Activated naive CD4-positive, alpha-beta T cell treated with anti-CD3 and anti-CD28 coated beads, Interleukin-2, amount 50 U/mL, for 24 hours (primary cell): ENCODE measurements around the gene AREG.
"Not testable (repeated sequence)": the region's sequence is repeated elsewhere in the genome, so short reads cannot be mapped to it uniquely, and the experiment has no call there.

Experiments
- H3K27ac Mint-ChIP-seq: one replicate; pipeline ENCODE4 v1.8.0; 2021; ENCODE audit warnings: mild to moderate bottlenecking, mixed read lengths
- H3K27me3 Mint-ChIP-seq: one replicate; pipeline ENCODE4 v1.8.0; 2021; ENCODE audit warnings: mixed read lengths
- H3K36me3 Mint-ChIP-seq: one replicate; pipeline ENCODE4 v1.8.0; 2021; ENCODE audit warnings: mixed read lengths
- H3K4me1 Mint-ChIP-seq: one replicate; pipeline ENCODE4 v1.8.0; 2021; ENCODE audit warnings: mixed read lengths
- H3K4me3 Mint-ChIP-seq: one replicate; pipeline ENCODE4 v1.8.0; 2021; ENCODE audit warnings: mild to moderate bottlenecking, mixed read lengths
- H3K9me3 Mint-ChIP-seq: one replicate; pipeline ENCODE4 v1.8.0; 2021; ENCODE audit warnings: mixed read lengths

AREG gene

GRCh38 chr4:74444891-74445642 lies at the start of gene AREG:
TSS of gene AREG (plus strand) at chr4:74445136. CDS start at chr4:74445346, 210 bp downstream.
- Mint-ChIP-seq H3K4me3 (peak within 1 kb of the TSS; percentile 96), H3K36me3 (peaks cover 6% of the 10 kb centered on the region), H3K27me3 (no peaks in the 10 kb centered on the region)

GRCh38 chr4:74395633-74396032 lies 49.3 kb upstream of the AREG start:
- no peaks in the 10 kb centered on the region for H3K9me3 Mint-ChIP-seq
- H3K4me3 Mint-ChIP-seq = no peak overlapping the region
- H3K36me3 Mint-ChIP-seq = no peaks in the 10 kb centered on the region
- H3K27me3 Mint-ChIP-seq = no peaks in the 10 kb centered on the region
- H3K4me1 Mint-ChIP-seq = peaks cover 14% of the 10 kb centered on the region
- no peak overlapping the region for H3K27ac Mint-ChIP-seq

More at GRCh38 chr4:74444891-74445642, at the start of gene AREG:
- peaks cover 13% of the 10 kb centered on the region for H3K4me1 Mint-ChIP-seq
- H3K27ac Mint-ChIP-seq = peak within 1 kb of the TSS; percentile 86
- H3K9me3 Mint-ChIP-seq = no peaks in the 10 kb centered on the region

DNA sequence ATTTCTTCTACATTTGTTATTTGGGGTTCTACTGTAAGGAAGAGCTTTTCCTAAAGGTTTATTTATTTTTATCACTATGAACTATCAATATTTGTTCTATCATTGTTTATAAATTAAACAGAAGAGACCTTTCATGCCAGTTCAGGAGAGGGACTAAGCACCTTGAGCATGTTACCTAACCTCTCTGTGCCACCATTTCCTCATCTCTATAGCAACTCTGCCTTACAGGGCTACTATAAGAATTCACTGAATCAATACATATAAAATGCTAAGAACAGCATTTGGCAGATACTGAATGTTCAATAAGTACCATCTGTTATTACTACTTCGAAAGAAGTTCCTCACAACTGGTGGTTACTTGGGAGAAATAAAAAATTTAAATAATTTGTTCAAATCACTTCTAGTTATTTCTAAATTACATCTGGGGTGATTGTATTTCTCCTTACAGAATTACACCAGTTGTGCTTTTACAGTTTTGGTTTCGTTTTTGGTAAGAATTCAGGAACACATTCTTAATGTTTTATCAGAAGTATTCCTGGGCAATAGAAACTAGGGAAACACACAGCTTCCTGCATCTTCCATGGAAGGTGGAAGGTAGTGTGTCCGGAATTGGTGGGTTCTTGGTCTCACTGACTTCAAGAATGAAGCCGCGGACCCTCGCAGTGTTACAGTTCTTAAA lies 47.0 kb upstream of the AREG start:
- Mint-ChIP-seq H3K27ac (peak overlapping the region; percentile 99), H3K36me3 (no peaks in the 10 kb centered on the region), H3K4me3 (peak overlapping the region; percentile 98), H3K27me3 (no peaks in the 10 kb centered on the region), H3K4me1 (peaks cover 14% of the 10 kb centered on the region), H3K9me3 (no peaks in the 10 kb centered on the region)

GRCh38 chr4:74398894-74399589 lies 45.9 kb upstream of the AREG start:
- H3K27me3 Mint-ChIP-seq, H3K27ac Mint-ChIP-seq, H3K9me3 Mint-ChIP-seq, H3K36me3 Mint-ChIP-seq: not testable (repeated sequence)
- Mint-ChIP-seq H3K4me3 (peak overlapping the region; percentile 98), H3K4me1 (peaks cover 14% of the 10 kb centered on the region)

- no peaks in the 10 kb centered on the region for H3K27me3 Mint-ChIP-seq
- peaks cover 14% of the 10 kb centered on the region for H3K4me1 Mint-ChIP-seq
- no peaks in the 10 kb centered on the region for H3K9me3 Mint-ChIP-seq
- H3K36me3 Mint-ChIP-seq = no peaks in the 10 kb centered on the region
- no peak overlapping the region for H3K4me3 Mint-ChIP-seq
- H3K27ac Mint-ChIP-seq = no peak overlapping the region
These were observed 44.5 kb upstream of the AREG start for GRCh38 chr4:74400395-74400794.

DNA sequence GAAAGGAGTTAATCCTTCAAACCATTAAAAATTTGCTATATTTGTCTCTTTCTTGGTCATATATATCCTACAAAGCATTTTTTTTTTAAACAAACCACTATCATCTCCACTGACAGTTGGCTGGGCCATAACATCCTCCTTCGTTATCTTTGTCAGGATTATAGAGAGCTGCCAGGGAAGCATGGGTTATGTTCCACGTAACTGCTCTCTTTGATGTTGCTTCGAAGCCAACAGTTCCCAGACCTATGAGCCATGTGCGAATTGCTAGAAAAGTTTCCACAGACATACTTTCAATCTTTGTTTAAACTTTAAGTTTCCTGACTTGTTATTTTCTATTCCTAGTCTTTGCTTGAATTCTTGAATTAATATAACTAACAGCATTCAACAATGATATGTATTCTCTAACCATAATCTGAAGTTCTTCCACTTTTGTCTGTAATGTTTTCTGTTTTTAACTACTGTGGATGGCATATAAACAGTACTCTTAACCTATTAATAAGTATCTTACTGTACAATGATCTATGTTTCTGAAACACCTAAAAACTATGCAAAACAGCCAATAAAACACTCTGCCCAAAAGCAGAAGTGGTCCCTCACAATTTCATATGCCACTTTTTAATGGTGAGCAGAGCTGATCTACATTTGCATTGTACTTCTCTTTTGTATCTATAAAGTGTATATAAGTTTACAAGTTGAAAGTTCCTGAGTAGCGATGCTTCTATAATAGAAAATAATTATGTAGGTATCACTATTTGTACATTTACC lies 42.1 kb upstream of the AREG start:
- H3K27me3 Mint-ChIP-seq = no peaks in the 10 kb centered on the region
- no peaks in the 10 kb centered on the region for H3K36me3 Mint-ChIP-seq
- H3K27ac Mint-ChIP-seq = no peak overlapping the region
- no peak overlapping the region for H3K4me3 Mint-ChIP-seq
- H3K4me1 Mint-ChIP-seq = peaks cover 7% of the 10 kb centered on the region
- H3K9me3 Mint-ChIP-seq = no peaks in the 10 kb centered on the region

GRCh38 chr4:74407891-74408290 lies 37.0 kb upstream of the AREG start:
- H3K9me3 Mint-ChIP-seq = no peaks in the 10 kb centered on the region
- H3K4me1 Mint-ChIP-seq = no peaks in the 10 kb centered on the region
- H3K4me3 Mint-ChIP-seq = no peak overlapping the region
- no peaks in the 10 kb centered on the region for H3K36me3 Mint-ChIP-seq
- no peaks in the 10 kb centered on the region for H3K27me3 Mint-ChIP-seq
- no peak overlapping the region for H3K27ac Mint-ChIP-seq

DNA sequence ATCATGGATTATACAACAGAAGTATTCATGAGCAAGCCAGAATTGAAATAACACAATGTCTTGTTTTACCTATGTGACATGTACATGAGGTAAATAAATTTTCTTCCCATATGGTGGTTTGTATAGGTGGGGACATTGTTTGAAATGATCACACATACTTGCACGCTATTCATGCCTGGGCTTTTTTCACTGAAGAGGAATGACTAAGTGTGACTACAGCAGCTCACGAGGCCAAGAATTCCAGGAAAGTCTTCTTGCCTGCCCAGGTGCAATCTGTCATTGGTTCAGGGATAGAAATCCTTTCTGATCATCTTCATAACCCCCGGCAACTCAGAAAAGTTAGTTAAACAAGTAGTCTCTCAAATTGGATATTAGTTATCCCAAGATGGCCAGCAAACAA lies 36.3 kb upstream of the AREG start:
- H3K36me3 Mint-ChIP-seq = no peaks in the 10 kb centered on the region
- H3K27ac Mint-ChIP-seq = no peak overlapping the region
- H3K4me3 Mint-ChIP-seq = no peak overlapping the region
- no peaks in the 10 kb centered on the region for H3K9me3 Mint-ChIP-seq
- H3K4me1 Mint-ChIP-seq = no peaks in the 10 kb centered on the region
- no peaks in the 10 kb centered on the region for H3K27me3 Mint-ChIP-seq

- H3K9me3 Mint-ChIP-seq = no peaks in the 10 kb centered on the region
- H3K27me3 Mint-ChIP-seq = no peaks in the 10 kb centered on the region
- H3K27ac Mint-ChIP-seq = no peak overlapping the region
- no peaks in the 10 kb centered on the region for H3K36me3 Mint-ChIP-seq
- H3K4me3 Mint-ChIP-seq = no peak overlapping the region
- H3K4me1 Mint-ChIP-seq = no peaks in the 10 kb centered on the region
These were observed 34.7 kb upstream of the AREG start for GRCh38 chr4:74410272-74410671.

DNA sequence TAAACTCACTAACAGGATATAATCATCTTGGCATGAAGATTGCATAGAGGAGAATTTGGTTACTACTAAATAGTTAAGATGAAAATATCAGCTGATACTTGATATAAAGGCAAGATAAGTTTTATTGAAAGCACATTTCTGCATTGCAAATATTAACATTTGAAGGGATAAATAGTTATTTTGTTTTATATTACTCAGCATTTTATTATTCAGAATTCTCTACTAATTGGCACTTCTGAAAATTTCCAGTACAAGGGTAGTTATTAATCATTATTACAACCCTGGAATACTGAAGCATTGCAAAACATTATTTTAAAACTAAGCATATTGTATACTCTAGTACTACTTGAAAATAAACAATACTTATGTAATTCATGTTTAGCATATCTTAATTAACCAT lies 32.7 kb upstream of the AREG start:
- no peaks in the 10 kb centered on the region for H3K36me3 Mint-ChIP-seq
- H3K27ac Mint-ChIP-seq = no peak overlapping the region
- no peaks in the 10 kb centered on the region for H3K4me1 Mint-ChIP-seq
- H3K9me3 Mint-ChIP-seq = no peaks in the 10 kb centered on the region
- no peak overlapping the region for H3K4me3 Mint-ChIP-seq
- H3K27me3 Mint-ChIP-seq = no peaks in the 10 kb centered on the region

DNA sequence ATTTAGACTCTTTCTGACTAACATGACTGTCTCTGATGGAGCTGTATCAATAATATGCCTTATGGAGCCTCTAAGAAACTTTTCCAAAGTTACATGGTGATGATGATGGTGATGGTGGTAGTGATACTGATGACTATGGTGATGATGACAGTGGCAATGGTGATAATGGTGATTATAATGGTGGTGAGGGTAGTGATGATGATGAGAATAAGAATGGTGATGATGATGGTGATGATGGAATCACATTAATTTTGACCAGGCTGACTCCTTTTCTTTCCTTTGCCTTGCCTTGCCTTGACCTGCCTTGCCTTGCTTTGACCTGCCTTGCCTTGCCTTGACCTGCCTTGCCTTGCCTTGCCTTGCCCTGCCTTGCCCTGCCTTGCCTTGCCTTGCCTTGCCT lies 31.7 kb upstream of the AREG start:
- Mint-ChIP-seq H3K36me3 (no peaks in the 10 kb centered on the region), H3K4me1 (no peaks in the 10 kb centered on the region), H3K27ac (no peak overlapping the region), H3K4me3 (no peak overlapping the region), H3K9me3 (no peaks in the 10 kb centered on the region), H3K27me3 (no peaks in the 10 kb centered on the region)

DNA sequence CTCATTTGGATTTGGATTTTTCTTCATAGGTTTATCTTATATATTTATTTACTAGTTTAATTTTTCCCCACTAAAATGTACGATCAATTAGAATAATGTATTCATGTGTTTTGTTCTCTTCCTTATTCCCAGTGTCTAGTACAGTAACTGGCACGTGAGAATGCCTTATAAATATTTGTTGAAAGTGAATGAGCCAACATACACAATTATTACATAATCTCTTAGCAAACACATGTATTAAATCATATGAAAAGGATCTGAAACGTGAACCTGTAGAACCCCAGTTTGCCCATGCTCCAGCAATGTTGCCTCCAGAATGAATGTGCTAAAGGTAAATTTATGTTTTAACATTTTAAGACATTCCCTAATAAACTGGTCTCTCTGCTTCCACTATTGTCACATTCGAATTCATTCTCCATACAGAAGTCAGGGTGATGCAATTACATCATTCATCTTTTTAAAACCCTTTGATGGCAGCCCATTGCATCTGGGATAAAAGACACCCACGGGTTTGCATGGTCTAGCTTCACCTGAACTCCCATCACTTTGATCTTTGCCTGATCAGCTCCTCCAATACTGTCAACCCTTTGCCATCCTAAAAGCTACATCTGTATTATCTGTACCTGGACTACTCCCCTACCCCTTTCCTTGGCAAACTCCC lies 30.7 kb upstream of the AREG start:
- Mint-ChIP-seq H3K4me3 (no peak overlapping the region), H3K27me3 (peaks cover 2% of the 10 kb centered on the region), H3K4me1 (no peaks in the 10 kb centered on the region), H3K27ac (no peak overlapping the region), H3K9me3 (no peaks in the 10 kb centered on the region), H3K36me3 (no peaks in the 10 kb centered on the region)

DNA sequence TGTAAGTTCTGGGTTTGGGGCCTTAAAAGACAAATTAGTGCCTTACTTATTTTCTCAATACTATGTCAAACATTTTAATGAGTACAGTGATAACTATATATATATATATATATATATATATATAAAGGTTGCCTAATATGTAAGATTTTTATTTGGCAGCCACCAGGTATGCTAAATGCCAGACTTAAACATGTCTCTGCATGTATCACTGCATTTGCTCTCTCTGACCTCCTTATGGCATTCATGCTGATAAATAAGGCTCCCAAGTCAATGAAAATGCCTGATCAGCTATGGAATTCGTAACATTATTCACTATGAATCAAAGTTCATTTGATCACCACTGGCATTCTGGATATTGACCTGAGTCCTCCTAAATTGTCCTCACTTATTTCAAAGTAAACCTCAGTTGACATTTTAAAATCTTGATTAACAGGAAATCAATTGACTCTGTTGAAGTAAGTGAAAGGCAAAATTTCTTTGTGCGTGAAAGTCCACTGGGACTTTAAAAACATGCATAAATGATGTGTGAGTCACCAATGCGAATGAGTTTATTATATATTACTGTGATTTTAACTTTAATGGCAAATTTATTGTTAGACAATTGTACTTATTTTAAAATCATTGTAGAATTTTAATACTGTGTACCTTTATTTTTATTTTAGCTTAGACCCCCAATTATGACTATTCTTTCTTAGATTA lies 29.2 kb upstream of the AREG start:
- Mint-ChIP-seq H3K36me3 (no peaks in the 10 kb centered on the region), H3K9me3 (no peaks in the 10 kb centered on the region), H3K4me3 (no peak overlapping the region), H3K4me1 (no peaks in the 10 kb centered on the region), H3K27ac (no peak overlapping the region), H3K27me3 (peaks cover 3% of the 10 kb centered on the region)

GRCh38 chr4:74418063-74418670 lies 26.8 kb upstream of the AREG start:
- Mint-ChIP-seq H3K36me3 (no peaks in the 10 kb centered on the region), H3K9me3 (no peaks in the 10 kb centered on the region), H3K27me3 (peaks cover 5% of the 10 kb centered on the region), H3K27ac (no peak overlapping the region), H3K4me1 (no peaks in the 10 kb centered on the region), H3K4me3 (no peak overlapping the region)
